K562 (cell line): ENCODE results near the gene THOC5. TPM values are rescaled to one million over a fixed set of nuclear protein-coding genes. Genes with fewer than 3 reads are reported as not detected.

Source experiments
- ATAC-seq: fragments of 200-7000 bp; cut with Tn5 transposase; 3 replicates; pipeline ENCODE4 v1.9.1; 2020; ENCODE audit warnings: moderate library complexity
- BruUV-seq: library from RNA; stranded (reverse); fragments of 400-500 nt; replicated peaks from 2 replicates; lab custom pipeline; 2021; lab: Mats Ljungman, UMichigan
- CTCF ChIA-PET: fragments of 300-600 bp; formaldehyde crosslinking; extraction: SDS; loops from one replicate; lab custom pipeline; 2021; ENCODE audit warnings: low intra/inter-chr PET ratio; lab: Yijun Ruan, JAX
- POLR2A ChIA-PET: fragments of 300-600, 350-650 bp; sonication (Branson Sonifier 250); formaldehyde crosslinking; extraction: SDS; loops from one replicate; lab custom pipeline; 2021; ENCODE audit warnings: antibody characterized with exemption, inconsistent platforms; lab: Yijun Ruan, JAX
- DNase-seq, 4 experiments: peaks; one replicate each; pipeline versions ENCODE4 v3.0.0 to v3.0.0-alpha.2; 2011 to 2018; ENCODE audit warnings: low spot score in 3 of 4, mixed read lengths in 3 of 4; ENCODE audit errors: extremely low read depth in 1 of 4
- FAIRE-seq: peaks from 2 replicates; lab custom pipeline; 2011; peaks lifted over from hg19 to GRCh38; lab: Jason Lieb, UNC
- H2AFZ ChIP-seq: 2 replicates; pipeline ENCODE4 v1.6.0; 2011; ENCODE audit warnings: low read depth, low read length, control low read depth, inconsistent platforms
- H3K27ac ChIP-seq: fragments of 200-600 bp; 3 replicates; pipeline ENCODE4 v1.8.0; 2011; ENCODE audit warnings: low read depth, mild to moderate bottlenecking, control low read depth, inconsistent platforms, low read length, moderate library complexity, mixed read lengths; ENCODE audit errors: extremely low read depth
- H3K27me3 ChIP-seq, 2 experiments: fragments of 300-600 bp in 1 of 2; 2 replicates in 1 of 2; 3 replicates in 1 of 2; pipeline versions ENCODE4 v1.6.0 to v1.8.0; 2011; ENCODE audit warnings: inconsistent platforms in 2 of 2, low read length in 2 of 2, mild to moderate bottlenecking in 1 of 2, mixed read lengths in 1 of 2, moderate library complexity in 1 of 2; ENCODE audit not compliant: control insufficient read depth in 2 of 2, insufficient read depth in 2 of 2
- H3K36me3 ChIP-seq: fragments of 300-600 bp; 3 replicates; pipeline ENCODE4 v1.8.0; 2011; ENCODE audit warnings: mild to moderate bottlenecking, low read length, inconsistent platforms; ENCODE audit not compliant: control insufficient read depth, insufficient read depth
- H3K4me1 ChIP-seq, 2 experiments: fragments of 200-600 bp in 1 of 2; replicated peaks in 1 of 2; 2 replicates in 1 of 2; 3 replicates in 1 of 2; pipeline versions ENCODE4 v1.5.1 to v1.8.0; 2011; ENCODE audit warnings: inconsistent platforms in 2 of 2, low read length in 2 of 2, mild to moderate bottlenecking in 1 of 2, mixed read lengths in 1 of 2, moderate library complexity in 1 of 2; ENCODE audit not compliant: control insufficient read depth in 2 of 2, insufficient read depth in 2 of 2
- H3K4me2 ChIP-seq: 2 replicates; pipeline ENCODE4 v1.6.1; 2011; ENCODE audit warnings: low read length, control low read depth, inconsistent platforms, mixed read lengths; ENCODE audit not compliant: insufficient read depth
- H3K4me3 ChIP-seq: fragments of 200-600 bp; sonication (generic), shearing (Covaris generic); 2 replicates; pipeline ENCODE4 v1.5.1; 2016; ENCODE audit warnings: control low read depth, inconsistent platforms
- H3K79me2 ChIP-seq: fragments of 200-600 bp; 3 replicates; pipeline ENCODE4 v1.8.0; 2011; ENCODE audit warnings: low read length, inconsistent platforms; ENCODE audit not compliant: control insufficient read depth, insufficient read depth
- H3K9ac ChIP-seq, 2 experiments: 2 replicates each; pipeline versions ENCODE4 v1.6.0 to v1.6.1; 2011; ENCODE audit warnings: low read depth in 2 of 2, low read length in 2 of 2, control low read depth in 1 of 2, inconsistent platforms in 1 of 2, mild to moderate bottlenecking in 1 of 2, mixed read lengths in 1 of 2; ENCODE audit not compliant: insufficient read depth in 1 of 2
- H3K9me1 ChIP-seq: one replicate; pipeline ENCODE4 v1.6.0; 2011; ENCODE audit warnings: inconsistent platforms, mild to moderate bottlenecking, low read length, moderate library complexity; ENCODE audit not compliant: control insufficient read depth, insufficient read depth
- H3K9me3 ChIP-seq: replicated peaks from 2 replicates; pipeline ENCODE4 v1.5.1; 2011; ENCODE audit warnings: low read depth, low read length, inconsistent platforms; ENCODE audit not compliant: control insufficient read depth, insufficient read depth
- H4K20me1 ChIP-seq: replicated peaks from 2 replicates; pipeline ENCODE4 v1.6.1; 2011; ENCODE audit warnings: low read length, inconsistent platforms, mixed read lengths; ENCODE audit not compliant: control insufficient read depth, insufficient read depth
- CHAMP1 ChIP-seq: fragments of 450-650 bp; IDR thresholded peaks from 2 replicates; pipeline ENCODE4 v1.6.1; 2016; ENCODE audit warnings: mild to moderate bottlenecking
- GATAD2B ChIP-seq: fragments of 450-650 bp; IDR thresholded peaks from 2 replicates; pipeline ENCODE4 v1.6.1; 2017; ENCODE audit warnings: mild to moderate bottlenecking, borderline replicate concordance
- MCM3 ChIP-seq: fragments of 450-650 bp; IDR thresholded peaks from 2 replicates; pipeline ENCODE4 v1.6.1; 2016
- SAFB ChIP-seq: fragments of 200-400 bp; formaldehyde crosslinking; IDR thresholded peaks from 2 replicates; pipeline ENCODE4 v1.6.1; 2017; ENCODE audit warnings: low read depth, low read length, borderline replicate concordance
- TAF1 ChIP-seq: IDR thresholded peaks from 2 replicates; pipeline ENCODE4 v1.6.1; 2011; ENCODE audit warnings: mild to moderate bottlenecking, low read length, moderate library complexity; ENCODE audit not compliant: insufficient read depth, control insufficient read depth, severe bottlenecking; ENCODE audit errors: extremely low read depth
- ZNF282 ChIP-seq: sonication (generic); formaldehyde crosslinking; IDR thresholded peaks from 2 replicates; pipeline ENCODE4 v1.8.1; 2023; ENCODE audit warnings: missing genetic modification reagents
- WGBS: fragments of 100-300 bp; shearing (Covaris generic); methylation state at CpG from one replicate; pipeline ENCODE4 v1.1.6; 2016; ENCODE audit warnings: low coverage, mixed read lengths; ENCODE audit not compliant: insufficient coverage; ENCODE audit errors: missing lambda C conversion rate; 5-methylcytosine and 5-hydroxymethylcytosine counted together
- in situ Hi-C: fragments of 300-500 bp; cut with MboI; formaldehyde crosslinking; loops from 4 replicates; pipeline ENCODE4 v1.15.0; 2018; ENCODE audit warnings: inconsistent platforms, mixed read lengths
- intact Hi-C: fragments of 100-400 bp; cut with micrococcal nuclease; formaldehyde crosslinking; loops from 2 replicates; pipeline ENCODE4 v1.14.2; 2022
- polyA plus RNA-seq, 8 experiments: library from polyadenylated mRNA; depleted of rRNA in 4 of 8; stranded (reverse) in 5 of 8; unstranded in 3 of 8; fragments of >200 nt; fragmentation: Nextera tagmentation in 2 of 8; fragmentation: Illumina TruSeq in 1 of 8; extraction: Ambion mirVana in 2 of 8; extraction: Trizol in 1 of 8; gene quantifications; 2 replicates each; pipeline versions ENCODE4 v1.2.1 to v1.2.3, GENCODE V29; 2011 to 2014; ENCODE audit warnings: inconsistent platforms in 1 of 8, missing spikeins in 1 of 8
- total RNA-seq, 7 experiments: library from RNA; depleted of rRNA in 6 of 7; stranded (reverse); fragments of >200 nt in 6 of 7; fragmentation: Illumina TruSeq in 2 of 7; extraction: Trizol in 2 of 7; gene quantifications; 2 replicates each; pipeline versions ENCODE4 v1.2.1 to v1.2.3, GENCODE V29; 2011 to 2021; ENCODE audit warnings: low replicate concordance in 1 of 7

The THOC5 gene
- total and polyA plus RNA-seq, 9 of the 15 experiments (the other 6 are each of a cell fraction or from before 2014, with no cell fraction given): 45.3 to 96.5 (median 51.4) TPM

- ChIA-PET CTCF (no interaction called here), POLR2A (interaction anchor here (0.5 kb wide), 1 partner anchor 609 kb away, joined by 3 read pairs; no protein-coding TSS in a partner anchor)
- ATAC-seq: no peak
Observed at GRCh38 chr22:29530716-29531115, 22.8 kb downstream of the THOC5 start.

More at GRCh38 chr22:29530716-29531115, 22.8 kb downstream of the THOC5 start:
- H2AFZ ChIP-seq: no peak overlapping the region
- no peaks in the 10 kb centered on the region for H3K9me3 ChIP-seq
- no peak overlapping the region for H3K9ac ChIP-seq
- no peak for DNase-seq
- no peak for FAIRE-seq
- H3K27me3 ChIP-seq: no peaks in the 10 kb centered on the region
- no peaks in the 10 kb centered on the region for H3K4me1 ChIP-seq
- in situ Hi-C loops (no loop called here), intact Hi-C loops (no loop called here)
- WGBS: 70% methylated on average over 3 of the region's 4 CpGs
- H3K4me2 ChIP-seq: no peak overlapping the region
- peaks cover 80% of the 10 kb centered on the region; the same call in 2 of the 3 replicates for H3K36me3 ChIP-seq
- no peak overlapping the region for H3K27ac ChIP-seq
- no peak overlapping the region for H3K4me3 ChIP-seq
- no peaks in the 10 kb centered on the region for H4K20me1 ChIP-seq
- TF ChIP-seq SAFB: no peak
- no peak for TF ChIP-seq ZNF282 (CRISPR knock-in tag)
- TF ChIP-seq TAF1: no peak
- TF ChIP-seq GATAD2B: no peak
- TF ChIP-seq CHAMP1: no peak
- no peak for TF ChIP-seq MCM3
- H3K79me2 ChIP-seq: no peaks in the 10 kb centered on the region
- no TSS peak for BruUV-seq
- no peaks in the 10 kb centered on the region for H3K9me1 ChIP-seq
